GM10266 (cell line): Measurements from ENCODE around the gene ELAVL2.

Experiments used
- DNase-seq: peaks from one replicate; pipeline ENCODE4 v3.0.0; 2012; ENCODE audit errors: extremely low spot score
- TF ChIP-seq, protein P1 (sequence below): IDR thresholded peaks from 2 replicates; pipeline ENCODE4 v1.5.1; 2012; ENCODE audit warnings: mild to moderate bottlenecking, low read depth; ENCODE audit not compliant: control insufficient read depth, insufficient read depth; ENCODE audit errors: missing control alignments

The ELAVL2 gene

DNA sequence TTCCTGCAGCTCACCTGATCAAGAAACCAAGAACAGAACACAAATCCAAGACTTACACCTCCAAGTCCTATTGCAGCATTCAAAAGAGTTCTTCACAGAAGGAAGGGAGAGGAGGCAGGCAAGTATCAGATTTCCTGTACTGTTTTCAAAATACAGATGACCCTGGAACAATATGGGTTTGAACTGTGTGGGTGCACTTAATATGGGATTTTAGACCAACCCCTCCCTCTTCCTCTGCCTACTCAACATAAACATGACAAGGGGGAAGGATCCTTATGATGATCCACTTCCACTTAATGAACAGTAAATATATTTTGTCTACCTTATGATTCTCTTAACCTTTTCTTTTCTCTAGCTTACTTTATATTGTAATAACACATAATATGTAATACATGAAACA lies 104.6 kb downstream of the ELAVL2 start:
- TF ChIP-seq, protein P1, sequence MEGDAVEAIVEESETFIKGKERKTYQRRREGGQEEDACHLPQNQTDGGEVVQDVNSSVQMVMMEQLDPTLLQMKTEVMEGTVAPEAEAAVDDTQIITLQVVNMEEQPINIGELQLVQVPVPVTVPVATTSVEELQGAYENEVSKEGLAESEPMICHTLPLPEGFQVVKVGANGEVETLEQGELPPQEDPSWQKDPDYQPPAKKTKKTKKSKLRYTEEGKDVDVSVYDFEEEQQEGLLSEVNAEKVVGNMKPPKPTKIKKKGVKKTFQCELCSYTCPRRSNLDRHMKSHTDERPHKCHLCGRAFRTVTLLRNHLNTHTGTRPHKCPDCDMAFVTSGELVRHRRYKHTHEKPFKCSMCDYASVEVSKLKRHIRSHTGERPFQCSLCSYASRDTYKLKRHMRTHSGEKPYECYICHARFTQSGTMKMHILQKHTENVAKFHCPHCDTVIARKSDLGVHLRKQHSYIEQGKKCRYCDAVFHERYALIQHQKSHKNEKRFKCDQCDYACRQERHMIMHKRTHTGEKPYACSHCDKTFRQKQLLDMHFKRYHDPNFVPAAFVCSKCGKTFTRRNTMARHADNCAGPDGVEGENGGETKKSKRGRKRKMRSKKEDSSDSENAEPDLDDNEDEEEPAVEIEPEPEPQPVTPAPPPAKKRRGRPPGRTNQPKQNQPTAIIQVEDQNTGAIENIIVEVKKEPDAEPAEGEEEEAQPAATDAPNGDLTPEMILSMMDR: no peak
- no peak for DNase-seq

DNA sequence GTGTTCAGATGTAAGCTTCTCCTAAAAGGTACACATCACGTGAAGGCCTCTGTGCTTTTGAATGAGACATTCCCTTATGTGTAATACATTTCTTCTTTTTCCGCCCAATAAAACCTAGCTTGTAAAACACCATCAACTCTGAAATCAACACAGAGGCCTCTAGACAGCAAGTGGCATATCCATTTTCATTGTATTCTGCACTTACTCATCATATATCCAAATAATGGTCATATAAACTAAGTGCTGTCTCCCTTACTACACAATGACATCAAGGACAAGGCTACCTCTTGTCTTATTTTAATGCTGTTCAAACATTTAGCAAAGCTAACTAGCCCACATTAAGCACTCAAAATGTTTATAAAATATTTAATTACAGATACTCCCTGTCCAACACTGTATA lies 108.5 kb downstream of the ELAVL2 start:
- TF ChIP-seq, protein P1: no peak
- no peak for DNase-seq

DNA sequence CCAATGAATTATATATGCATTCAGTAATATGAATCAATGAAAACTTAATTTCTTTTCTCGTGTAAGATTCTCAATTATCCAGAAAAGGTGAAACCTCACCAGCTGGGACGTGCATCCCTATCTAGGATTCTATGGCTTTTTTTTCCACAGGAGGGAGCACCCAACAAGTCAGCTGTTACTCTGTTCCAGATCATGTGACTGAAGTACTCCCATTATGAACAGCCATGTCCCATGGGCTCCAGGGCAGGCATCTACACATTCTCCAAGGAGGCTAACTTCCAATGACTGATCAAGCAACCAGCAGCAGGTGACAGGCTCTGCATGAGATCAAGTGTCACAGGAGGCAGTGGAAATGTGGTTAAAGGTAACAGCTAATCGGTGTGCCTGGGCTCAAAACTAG lies 118.8 kb downstream of the ELAVL2 start:
- TF ChIP-seq, protein P1: no peak
- DNase-seq: no peak

DNA sequence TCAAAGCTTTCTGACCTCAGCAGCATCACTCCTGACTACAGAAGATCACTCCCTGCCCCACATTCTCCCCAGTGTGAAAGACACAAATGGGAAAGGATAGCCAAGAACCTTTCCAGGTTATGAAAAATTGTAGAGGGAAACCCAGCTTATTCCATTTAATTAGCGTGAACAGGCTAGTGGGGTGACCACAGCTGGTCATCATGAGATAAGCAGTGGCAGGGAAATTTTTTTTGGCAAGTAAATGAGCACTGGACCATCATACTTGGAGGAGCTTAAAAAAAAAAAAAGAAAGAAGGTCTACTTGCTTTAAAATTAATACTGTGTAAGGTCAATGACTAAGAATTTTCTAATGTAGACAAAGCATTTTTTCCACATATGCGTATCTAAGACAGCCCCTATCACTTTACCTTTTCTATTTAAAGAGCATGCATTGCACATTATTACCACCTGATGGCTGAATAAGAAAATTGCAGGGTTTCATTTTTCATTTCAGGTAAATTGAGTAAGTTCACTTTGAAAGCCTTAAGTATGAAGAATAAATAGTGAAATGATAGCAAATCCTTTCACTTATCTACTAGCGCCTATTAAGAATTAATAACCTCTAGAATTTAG lies 123.6 kb downstream of the ELAVL2 start:
- no peak for DNase-seq
- TF ChIP-seq, protein P1: no peak

DNA sequence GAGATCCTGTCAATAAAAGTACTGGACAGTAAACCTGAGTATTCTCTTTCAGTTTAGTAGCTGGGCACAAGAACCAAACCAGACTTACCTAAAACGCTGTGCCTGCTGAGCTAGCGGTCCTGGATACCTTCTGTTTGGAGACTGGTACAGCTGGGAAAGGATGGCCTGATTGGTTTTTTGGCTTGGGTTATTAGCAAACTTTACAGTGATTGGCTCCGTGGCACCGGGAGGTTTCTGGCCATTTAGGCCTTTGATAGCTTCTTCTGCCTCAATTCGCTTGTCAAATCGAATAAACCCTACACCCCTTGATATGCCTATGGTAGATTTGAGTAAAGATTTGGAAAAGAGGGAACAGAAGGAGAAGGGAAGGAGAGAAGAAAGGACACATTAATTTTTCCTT lies 124.7 kb downstream of the ELAVL2 start:
- TF ChIP-seq, protein P1: no peak

DNA sequence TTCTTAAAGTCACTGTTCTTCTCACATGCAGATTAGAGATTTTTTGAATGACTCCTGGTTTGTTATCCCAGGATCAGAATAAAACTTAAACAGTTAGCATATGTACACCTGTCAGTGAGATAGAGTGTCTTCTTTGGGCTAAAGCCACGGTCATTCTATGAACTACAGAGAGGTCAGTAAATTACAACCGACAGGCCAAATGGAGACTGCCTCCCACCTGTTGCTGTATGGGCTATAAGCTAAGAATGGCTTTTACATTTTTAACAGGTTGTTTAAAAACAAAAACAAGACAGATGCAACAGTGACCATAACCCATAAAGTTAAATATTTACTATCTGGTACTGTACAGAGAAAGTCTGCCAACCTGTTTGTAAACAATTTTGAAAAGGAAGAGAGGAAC lies 125.7 kb downstream of the ELAVL2 start:
- TF ChIP-seq, protein P1: no peak
- no peak for DNase-seq

More for the DNA sequence above, 124.7 kb downstream of the ELAVL2 start:
- DNase-seq: no peak

DNA sequence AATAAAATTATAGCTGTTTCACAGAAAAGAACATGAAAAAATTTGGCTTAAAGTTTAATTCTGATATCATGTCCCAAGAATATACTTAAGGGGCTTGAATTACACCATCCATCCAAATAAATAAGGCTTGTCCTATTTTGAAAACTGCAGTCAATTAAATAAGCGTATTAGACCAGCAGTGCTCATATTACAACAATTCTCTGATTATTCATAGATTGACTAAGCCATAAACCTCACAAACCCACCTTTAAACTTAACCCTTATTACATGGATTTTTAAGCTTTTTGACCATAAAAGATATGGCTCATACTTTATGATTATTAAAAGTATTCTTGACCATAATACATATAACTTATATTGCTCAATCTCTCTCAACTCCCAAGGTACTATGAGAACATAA lies 127.9 kb downstream of the ELAVL2 start:
- TF ChIP-seq, protein P1: no peak
- no peak for DNase-seq
